Pulmonary artery endothelial cell (primary cell): ENCODE results near the gene EEFSEC. TPM values are rescaled to one million over a fixed set of nuclear protein-coding genes. Genes with fewer than 3 reads are reported as not detected.
"Not testable (repeated sequence)": the region's sequence is repeated elsewhere in the genome, so short reads cannot be mapped to it uniquely, and the experiment has no call there.

Experiments used
- DNase-seq: peaks from one replicate; pipeline ENCODE4 v3.0.0-alpha.2; 2011; ENCODE audit warnings: low read depth, low spot score
- total RNA-seq: library from RNA; depleted of rRNA; stranded (reverse); fragments of >200 nt; gene quantifications from 2 replicates; pipeline ENCODE4 v1.2.3, GENCODE V29; 2014

Gene EEFSEC
- total RNA-seq, 1 donor from 2014 or later = 4.5 TPM

DNA sequence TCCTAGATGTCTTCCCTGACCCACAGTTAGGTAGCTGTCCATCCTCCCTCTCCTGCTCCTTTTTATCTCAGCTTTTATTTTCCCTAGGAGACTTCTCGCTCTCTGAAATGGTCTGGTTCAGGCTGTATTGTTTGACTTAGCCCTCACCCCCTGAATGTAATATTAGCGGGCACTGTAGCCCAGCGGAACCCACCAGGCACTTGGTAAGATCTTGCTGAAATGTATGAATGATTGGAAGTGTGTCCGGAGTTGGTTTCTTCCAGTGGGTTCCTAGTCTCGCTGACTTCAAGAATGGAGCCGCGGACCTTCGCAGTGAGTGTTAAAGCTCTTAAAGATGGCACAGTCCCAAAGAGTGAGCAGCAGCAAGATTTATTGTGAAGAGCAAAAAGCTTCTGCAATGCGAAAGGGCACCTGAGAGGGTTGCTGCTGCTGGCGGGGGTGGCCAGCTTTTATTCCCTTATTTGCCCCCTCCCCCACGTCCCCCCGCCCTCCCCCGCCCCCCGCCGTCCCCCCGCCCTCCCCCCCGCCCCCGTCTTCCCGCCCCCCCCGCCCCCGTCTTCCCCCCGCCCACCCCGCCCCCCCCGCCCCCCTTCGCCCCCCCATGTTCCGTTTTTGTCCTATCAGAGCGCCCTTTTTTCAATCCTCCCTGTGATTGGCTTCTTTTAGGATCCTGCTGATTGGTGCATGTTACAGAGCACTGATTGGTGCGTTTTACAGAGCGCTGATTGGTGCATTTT, 694 bp upstream of the EEFSEC start:
- peak; percentile 22 for DNase-seq

DNA sequence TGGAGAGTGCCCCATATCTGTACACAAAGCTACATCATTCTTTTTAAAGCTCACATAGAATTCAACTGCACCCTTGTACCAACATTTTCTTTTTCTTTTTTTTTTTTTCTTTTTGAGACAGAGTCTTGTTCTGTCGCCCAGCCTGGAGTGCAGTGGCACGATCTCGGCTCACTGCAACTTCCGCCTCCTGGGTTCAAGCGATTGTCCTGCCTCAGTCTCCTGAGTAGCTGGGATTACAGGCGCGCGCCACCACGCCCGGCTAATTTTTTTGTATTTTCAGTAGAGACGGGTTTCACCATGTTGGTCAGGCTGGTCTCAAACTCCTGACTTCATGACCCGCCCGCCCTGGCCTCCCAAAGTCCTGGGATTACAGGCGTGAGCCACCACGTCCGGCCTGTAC, 1.1 kb downstream of the EEFSEC start:
- DNase-seq = not testable (repeated sequence)

DNA sequence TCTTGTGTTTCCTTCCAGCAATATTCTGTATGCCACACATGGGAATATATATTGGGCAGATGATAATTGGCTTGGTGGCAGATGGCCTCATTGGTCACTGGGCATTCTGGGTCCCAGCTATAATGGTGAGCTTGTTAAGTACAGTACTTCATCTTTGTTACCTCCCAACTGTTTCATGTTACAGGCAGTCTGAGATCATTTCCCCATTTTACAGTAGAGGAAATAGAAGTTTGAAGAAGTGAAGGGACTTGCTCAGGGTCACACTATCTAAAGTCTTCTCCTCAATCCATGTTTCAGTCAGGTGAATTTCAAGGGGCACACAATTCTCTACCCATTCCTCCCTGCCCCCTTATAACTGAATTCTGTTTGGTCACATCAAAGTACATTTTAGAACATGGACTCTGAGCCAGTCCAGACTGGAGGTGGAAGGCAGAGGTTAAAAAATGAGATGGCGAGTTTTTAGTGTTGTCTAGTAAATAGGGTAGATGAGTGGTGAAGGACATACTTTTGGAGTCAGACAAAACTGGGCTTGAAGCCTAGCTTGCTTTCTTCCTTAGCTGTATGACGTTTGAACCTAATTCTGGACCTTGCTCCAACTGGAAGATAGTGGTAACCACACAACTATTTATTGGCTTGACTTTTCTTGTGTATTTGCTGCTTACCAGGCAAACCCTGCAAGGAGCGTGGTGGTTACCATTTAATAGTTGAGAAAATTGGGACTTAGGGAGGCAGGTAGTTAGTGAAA, 2.5 kb downstream of the EEFSEC start:
- no peak for DNase-seq

DNA sequence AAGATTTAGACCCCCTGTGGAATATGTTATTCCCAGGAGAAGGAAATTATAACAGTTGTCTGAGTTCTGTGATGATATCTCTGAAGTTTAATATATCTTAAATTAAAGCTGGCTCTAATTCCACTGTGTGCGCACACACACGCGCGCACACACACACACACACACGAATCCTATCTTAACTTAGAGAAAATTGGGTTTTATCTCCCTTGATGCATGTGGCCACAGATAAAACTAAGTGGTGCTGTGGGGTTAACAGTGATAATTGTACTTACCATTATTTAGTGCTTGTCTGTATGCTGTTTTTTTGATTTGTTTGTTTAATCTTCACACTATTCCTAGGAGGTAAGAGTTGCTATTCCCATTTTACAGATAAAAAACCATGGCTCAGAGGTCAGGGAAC, 7.4 kb downstream of the EEFSEC start:
- no peak for DNase-seq

DNA sequence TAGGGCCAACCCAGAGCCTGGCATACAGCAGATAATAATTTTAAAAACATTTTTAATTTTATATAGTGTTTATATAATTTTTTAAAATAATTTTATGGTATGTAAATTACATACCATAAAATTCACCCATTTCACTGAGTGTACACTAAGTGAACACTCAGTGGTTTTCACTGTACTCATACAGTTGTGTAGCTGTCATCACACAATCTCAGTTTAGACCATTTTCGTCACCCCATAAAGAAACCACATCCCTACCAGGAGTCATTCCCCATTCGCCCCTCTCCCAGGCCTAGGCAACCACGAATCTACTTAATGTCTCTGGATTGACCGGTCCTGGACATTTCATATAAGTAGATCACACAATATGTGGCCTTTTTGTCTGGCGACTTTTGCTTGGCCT, 10.2 kb downstream of the EEFSEC start:
- no peak for DNase-seq

DNA sequence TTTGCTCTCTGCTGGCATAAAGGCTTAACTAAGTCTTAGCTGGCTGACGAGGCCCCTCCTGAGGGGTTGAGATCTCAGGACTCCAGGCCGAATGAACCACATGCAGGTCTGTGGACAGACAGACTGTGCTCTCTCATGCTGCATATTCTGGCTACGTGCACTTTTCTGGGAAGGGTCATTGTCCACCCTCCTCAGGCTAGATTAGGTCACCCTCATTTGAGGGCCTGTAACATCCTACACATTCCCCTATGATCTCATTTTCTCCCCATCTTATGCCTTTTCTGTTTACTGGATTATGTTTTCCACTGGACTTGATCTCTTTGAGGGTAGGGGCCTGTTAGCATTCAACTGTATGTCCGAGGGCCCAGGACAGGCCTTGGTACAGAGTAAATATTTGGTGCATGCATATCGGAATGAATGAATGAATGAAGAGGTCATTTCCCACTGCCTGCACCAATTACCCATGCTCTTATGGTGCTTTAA, 13.7 kb downstream of the EEFSEC start:
- no peak for DNase-seq

DNA sequence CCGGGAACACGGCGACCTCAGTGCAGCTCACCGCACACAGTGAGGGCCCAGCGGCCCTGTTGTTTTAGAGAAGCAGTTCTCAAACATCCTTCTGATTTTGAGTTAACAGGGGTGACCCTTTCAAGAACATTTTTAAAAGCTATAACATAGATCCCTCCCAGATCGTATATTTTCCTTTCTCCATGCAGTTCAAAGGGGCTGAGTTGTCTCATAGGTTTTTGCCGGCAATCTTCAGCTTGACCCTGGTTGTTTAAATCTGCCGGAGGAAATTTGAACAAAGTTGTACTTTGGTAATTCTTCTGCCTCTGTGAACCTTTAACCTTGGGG, 14.3 kb downstream of the EEFSEC start:
- no peak for DNase-seq

DNA sequence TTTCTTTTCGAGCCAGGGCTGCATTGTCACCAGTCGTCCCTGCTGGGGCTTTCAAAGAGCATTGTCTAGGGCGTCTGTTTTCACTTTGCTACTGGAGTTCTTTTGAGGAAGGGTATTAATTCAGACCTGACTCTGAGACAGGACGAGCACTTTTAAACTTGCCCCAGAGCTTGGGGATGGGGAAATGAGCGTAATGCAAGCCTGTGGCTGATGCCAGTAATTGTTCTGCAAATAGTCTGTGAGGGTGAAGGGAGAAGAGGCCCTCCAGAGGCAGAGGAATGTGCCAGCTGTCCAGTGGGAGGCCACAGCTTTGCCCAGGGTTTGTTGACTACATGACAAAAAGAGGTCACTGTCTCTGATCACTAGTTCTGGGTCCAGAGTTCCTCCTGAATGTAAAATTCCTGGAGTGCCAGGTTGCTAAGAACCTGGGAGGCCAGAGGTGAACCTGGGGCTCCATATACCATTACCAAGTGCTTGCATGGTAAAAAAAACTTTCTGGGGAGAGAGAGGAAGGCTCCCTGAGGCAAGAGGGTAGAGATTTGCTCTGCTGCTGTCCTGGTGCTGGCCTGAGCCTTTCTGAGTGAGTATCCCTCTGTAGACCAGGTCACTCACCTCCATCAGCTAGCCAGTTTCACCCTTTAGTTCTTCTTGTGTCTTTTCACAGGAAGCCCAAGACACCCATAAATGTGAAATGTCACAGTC, 14.8 kb downstream of the EEFSEC start:
- no peak for DNase-seq

DNA sequence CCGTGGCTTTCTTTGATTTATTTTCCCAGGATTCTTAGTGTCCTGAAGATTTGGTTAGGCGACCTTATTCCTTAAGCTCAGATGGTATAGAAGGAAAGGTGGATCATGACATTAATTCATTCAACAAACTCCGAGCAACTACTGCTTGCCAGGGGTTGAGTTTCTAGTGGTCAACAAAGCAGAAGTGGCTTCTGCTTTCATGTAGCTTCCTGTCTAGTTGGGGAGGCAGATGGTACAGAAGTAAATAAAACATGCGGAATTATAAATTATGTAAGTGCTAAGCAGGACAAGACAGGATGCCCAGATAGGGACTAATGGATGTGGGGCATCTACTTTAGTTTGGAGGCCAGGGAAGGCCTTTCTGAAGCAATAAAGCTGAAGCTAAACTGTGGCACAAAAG, 15.6 kb downstream of the EEFSEC start:
- DNase-seq = no peak

DNA sequence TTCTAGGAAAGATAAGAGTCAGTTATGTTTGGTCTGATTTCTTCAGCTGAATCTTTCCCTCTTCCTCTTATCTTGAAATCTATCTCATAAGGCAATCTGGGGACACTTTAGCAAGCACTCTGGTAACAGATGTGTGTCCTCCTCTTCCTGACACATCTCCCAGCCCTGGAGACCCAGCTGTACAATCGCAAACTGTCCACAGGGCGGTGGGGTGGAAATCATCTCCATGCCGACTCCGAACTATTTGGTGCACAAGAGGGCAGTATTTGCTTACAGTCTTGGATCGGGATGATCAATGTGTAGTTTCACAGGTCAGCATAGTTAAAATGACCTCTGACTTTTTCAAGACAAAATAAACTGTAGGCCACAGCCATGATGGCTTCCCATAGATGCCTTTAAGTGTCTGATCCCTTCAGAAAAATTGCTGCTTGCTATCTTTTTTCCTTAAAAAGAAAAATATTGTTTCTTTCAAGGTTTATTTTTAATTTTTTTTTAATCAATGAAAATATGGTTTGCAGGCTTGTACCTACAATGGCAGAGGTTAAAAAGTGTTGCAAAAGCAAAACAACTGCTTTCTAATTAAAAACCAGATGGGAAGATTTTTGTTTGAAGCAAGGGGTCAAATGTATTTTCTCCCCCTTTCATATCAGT, 17.7 kb downstream of the EEFSEC start:
- peak; percentile 40 for DNase-seq

DNA sequence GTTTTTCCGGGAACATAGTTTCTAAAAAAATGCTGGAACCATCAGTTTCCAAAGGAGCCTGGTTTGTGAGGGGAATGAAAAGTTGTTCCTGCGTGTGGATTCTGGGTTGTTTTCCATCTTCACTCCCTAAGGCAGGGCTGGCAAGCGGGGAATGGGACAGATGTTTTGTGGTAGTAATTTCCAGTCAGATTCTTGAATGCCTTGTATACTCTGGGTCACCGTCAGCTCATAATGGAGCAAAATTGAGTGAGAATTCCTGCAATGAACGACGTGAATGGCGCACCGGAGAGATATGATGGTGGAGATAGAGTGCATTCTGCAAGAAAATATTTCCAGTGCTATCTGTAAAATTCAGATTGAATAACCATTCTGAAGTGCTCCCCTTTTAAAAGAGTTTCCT, 19.9 kb downstream of the EEFSEC start:
- DNase-seq = no peak

DNA sequence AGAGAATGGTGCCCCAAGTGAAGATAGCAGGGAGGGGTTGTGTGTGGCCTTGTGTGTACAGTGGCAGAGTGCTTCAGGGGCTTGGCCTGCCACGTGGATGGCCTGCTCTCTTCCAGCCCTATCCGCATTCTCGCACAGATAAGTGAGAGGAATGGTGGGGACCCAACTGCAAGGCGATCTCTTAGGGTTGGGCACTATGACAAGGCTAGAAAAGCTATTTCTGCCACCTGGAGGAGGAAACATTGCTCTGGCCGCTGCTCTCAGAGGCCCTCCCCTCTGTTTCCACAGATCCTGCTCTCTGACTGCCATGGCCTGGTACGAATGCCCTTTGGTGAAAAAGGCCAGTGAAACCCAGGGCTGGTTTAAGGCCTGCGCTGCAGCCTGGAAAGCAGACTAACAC, 20.6 kb downstream of the EEFSEC start:
- no peak for DNase-seq

DNA sequence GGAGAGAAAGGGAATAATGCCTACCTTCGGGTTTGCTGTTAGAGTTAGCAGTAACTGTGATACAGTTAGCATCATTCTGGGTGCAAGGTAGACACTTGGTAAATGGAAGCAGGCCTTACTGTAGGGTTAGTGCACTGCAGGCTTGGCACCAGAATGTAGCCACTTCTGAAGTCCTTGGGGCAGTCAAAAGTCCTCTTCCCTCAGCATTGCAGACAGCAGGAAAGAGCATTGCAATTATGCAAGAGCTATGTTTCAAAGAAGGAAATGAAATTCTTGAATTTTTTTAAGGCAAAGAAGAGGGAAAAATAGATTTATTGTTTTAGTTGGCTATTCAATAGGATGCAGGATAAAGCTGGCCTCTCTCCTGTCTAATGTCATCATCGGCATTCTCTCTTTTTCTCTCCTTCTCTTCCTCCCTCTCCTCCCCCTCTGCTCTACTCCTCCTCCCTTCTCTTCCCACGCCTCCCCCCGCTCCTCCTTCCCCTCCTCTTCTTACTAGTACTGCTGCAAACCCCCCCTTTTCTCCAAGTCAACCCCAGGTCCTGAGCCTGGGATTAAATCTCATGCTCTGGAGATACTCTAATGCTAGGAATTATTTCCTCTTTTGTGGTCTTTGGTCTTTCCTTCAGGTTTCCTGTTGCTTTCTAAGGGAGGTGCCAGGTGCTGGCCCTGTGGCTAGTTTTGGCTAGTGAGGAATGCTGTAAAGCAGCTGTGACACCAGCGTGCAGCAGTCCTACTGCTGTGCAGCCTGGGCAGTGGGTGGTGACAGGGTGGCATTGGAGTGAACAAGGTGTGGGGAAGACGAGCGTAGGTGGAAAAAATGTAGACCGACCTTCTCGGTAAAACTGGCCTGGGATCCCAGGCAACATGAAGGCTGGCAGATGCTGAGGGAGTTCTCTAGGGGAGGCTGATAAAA, 21.7 kb downstream of the EEFSEC start:
- no peak for DNase-seq

DNA sequence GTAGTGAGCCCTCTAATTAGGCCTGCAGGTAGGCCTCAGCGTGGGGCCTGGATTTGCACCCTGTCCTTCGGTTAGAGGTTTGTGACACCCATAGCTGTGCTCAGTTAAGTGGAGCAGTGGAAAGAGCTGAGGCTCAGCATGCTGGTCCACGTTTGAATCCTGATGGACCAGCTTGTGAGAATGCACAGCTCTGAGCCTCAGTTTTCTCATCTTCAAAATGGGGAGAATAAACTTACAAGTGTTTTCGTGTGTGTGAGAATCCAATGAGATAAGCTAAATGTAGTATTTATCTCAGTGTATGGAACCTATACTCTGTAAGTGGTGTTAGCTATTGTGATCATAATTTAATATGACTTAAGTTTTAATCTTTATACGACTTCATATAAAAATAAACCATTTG, 22.5 kb downstream of the EEFSEC start:
- DNase-seq = no peak

DNA sequence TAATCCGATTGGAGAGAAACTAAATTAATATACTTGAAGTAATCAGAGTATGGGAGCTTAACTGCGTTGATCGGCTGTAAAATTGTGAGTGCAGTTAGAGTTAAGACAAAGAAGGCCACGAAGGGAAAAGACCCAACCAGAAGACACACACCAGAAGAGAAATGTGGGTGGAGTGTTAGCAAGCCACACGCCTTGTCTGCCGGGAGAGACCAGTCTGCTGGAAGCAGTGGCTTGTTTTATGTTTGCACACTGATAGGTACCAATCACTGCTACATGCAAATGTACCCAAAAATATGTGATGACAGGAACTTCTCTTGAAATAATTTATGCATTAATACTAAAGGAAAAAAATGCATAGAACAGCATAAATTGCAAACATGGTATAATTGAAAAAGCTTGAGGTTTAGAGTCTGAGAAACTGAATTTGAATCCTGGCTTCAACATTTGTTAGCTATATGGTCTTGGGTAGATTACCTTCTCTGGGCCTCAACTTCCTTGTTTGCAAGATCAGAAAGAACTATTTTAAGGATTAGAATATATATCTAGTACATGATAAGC, 23.1 kb downstream of the EEFSEC start:
- DNase-seq = no peak

DNA sequence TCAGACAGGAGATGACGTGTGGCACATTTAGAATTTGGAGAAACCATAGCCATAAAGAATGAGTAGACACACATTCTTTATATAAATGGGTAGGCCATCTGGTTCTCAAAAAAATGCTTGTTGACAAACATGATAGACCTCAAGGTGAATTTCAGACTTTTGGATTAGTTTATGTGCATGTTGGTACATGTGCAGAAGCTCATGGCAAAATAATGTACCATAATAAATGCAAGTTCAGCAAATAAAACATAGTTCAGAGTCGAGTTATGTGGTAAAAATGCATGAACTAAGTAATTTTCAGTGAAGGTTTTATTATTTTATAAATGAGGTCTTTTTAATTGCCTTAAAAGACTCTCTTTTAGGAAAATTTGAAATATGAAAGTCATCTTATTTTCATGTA, 24.6 kb downstream of the EEFSEC start:
- DNase-seq = no peak

DNA sequence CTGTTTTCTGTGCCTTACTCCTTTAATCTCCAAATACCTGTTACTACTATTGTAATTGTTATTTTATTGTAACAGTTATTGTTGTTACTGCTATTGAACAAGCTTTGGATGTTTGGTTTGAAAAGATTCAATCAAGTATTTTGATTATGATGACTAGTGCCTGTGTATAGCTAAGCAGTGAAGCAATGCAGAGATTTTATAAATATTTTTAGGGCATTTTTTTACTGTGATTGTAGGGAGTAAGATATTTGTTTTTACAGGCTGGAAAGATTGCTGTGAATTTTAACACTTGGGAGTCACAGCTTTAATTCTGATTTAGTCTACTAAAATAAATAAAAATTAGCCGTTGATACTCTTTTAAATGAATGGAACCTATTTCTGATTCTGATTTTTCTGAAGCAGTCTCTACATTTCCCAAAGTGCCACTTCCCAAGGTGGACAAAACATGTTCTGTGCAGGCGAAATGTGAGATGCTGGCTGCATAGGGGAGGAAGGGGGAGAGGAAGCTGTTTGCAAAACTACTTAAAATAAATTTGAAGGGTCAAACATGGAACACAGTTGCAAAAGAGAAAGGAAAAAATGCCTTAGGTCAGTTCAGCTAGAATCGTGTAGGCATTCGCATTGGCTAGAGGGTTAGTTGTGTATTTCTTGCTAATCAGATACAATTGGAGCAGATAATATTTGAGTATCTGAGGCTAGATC, 25.7 kb downstream of the EEFSEC start:
- DNase-seq = no peak

DNA sequence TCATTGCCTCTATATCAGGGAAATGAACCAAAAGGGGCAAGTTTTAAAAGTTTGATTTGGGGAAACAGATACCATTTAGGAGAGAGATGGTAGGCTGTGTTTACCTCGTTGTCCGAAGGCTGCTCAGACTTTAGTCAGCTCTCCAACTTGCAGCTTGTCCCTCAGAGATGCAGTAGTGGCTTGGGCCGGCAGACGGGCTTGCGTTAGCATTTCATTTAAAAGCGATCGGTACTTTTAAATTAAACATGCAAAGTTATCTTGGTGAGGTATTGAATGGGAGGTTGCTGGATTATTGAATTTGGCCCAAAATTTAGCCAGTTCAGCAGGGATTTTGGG, 26.2 kb downstream of the EEFSEC start:
- no peak for DNase-seq

DNA sequence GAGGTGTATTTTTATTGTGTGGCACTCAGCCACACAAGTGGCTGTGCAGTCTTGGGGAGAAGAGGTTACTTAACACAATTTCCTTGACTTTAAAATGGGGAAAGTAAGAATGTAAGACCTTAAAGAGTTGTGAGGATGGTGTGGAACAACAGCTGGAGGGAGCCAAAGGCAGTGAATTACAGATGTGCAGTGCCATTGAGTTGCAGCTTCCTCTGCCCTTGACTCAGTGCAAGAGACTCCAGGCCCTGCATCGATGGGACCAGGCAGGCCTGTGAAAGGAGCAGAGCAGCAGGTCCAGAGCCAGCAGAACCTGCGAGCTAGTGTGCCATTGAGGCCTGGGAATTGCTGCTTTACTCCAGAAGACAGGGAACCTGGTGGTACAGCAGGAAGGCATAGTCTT, 27.2 kb downstream of the EEFSEC start:
- no peak for DNase-seq

DNA sequence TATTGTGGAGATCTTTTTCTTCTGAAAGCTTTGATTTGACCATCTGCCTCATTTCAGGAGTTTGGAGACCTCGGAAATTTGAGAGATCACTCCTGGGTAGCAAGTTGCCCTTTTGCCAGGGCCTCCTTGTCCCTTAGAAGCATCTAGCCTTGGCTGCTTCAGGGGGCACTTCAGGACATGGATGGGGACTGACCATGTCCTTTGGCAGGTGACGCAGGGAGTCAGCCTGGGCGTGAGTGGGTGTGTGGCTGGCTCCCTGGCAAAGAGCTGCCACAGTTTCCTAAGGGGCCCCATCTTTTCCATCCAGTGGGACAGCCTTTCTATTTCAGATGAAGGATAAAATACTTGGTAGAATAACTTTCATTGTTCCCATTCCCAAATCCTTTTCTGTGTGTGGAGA, 27.6 kb downstream of the EEFSEC start:
- no peak for DNase-seq
